Measurements from ENCODE around the gene PLXNB2. TPM values are rescaled to one million over a fixed set of nuclear protein-coding genes. Genes with fewer than 3 reads are reported as not detected.

The PLXNB2 gene
- 10 to 100 TPM in 2 of 3 donors, 1 to 10 TPM in 1; 6.0 to 34.7 (median 18.9) TPM for total RNA-seq
- total RNA-seq (2013), result 11.1 TPM

- Histone ChIP-seq H3K9me3 (ENCODE audit: control insufficient read depth, insufficient read depth, low read length) (no peaks in the 10 kb centered on the region), H3K4me1 (ENCODE audit: control insufficient read depth, insufficient read depth, low read length) (peaks cover 63% of the 10 kb centered on the region), H3K4me3 (ENCODE audit: low read length) (peak within 1 kb of the TSS; percentile 29), H3K27ac (ENCODE audit: low read length) (no peak within 1 kb of the TSS), H3K27me3 (ENCODE audit: control insufficient read depth, insufficient read depth, low read length) (peaks cover 15% of the 10 kb centered on the region), H3K36me3 (ENCODE audit: control insufficient read depth, insufficient read depth, low read length) (no peaks in the 10 kb centered on the region)
- H3K4me3 Mint-ChIP-seq, result peak within 1 kb of the TSS; percentile 13
- peaks cover 0 to 9% of the 10 kb centered on the region in 2 donors for H3K4me1 Mint-ChIP-seq
- H3K36me3 Mint-ChIP-seq, result no peaks in the 10 kb centered on the region
- DNase-seq (peak in 1 of 2 donors; percentile 55), ATAC-seq (peak in 2 of 3 donors; percentile 51 to 62)
- no peak within 1 kb of the TSS for H3K27ac Mint-ChIP-seq
- TF ChIP-seq CTCF (IDR thresholded peaks at IDR 0.05), result no peak
- no peaks in the 10 kb centered on the region for H3K9me3 Mint-ChIP-seq
- intact Hi-C loops (cut with micrococcal nuclease), result no loop called here
- peaks cover 6 to 23% of the 10 kb centered on the region in 2 donors for H3K27me3 Mint-ChIP-seq (ENCODE audit: low read depth in 2 of 2)
- 1% methylated on average over 104 of the region's 105 CpGs for WGBS (ENCODE audit: insufficient coverage)
Measured at GRCh38 chr22:50306753-50307749, at the start of gene PLXNB2. PLXNB2 (minus strand) TSS chr22:50307646; CDS start chr22:50290584, 17,062 bp downstream.

GRCh38 chr22:50357222-50357621 is 49.8 kb upstream of the PLXNB2 start:
- no peak for TF ChIP-seq CTCF (IDR thresholded peaks at IDR 0.05)
- peaks cover 14% of the 10 kb centered on the region for H3K36me3 ChIP-seq (ENCODE audit: control insufficient read depth, insufficient read depth, low read length)
- ATAC-seq (no peak), DNase-seq (no peak)
- no peak overlapping the region for H3K4me3 Mint-ChIP-seq
- no peaks in the 10 kb centered on the region for H3K36me3 Mint-ChIP-seq
- peak overlapping the region; percentile 7 for H3K27ac Mint-ChIP-seq
- no peak overlapping the region for H3K27ac ChIP-seq (ENCODE audit: low read length)
- WGBS (ENCODE audit: insufficient coverage), result no CpG with 5 or more reads among the region's 1 CpG
- H3K4me3 ChIP-seq (ENCODE audit: low read length), result no peak overlapping the region
- no peaks in the 10 kb centered on the region for H3K27me3 ChIP-seq (ENCODE audit: control insufficient read depth, insufficient read depth, low read length)
- no peaks in the 10 kb centered on the region for H3K27me3 Mint-ChIP-seq (ENCODE audit: low read depth in 2 of 2)
- peaks cover 18% of the 10 kb centered on the region for H3K4me1 ChIP-seq (ENCODE audit: control insufficient read depth, insufficient read depth, low read length)
- intact Hi-C loops (cut with micrococcal nuclease), result no loop called here
- peaks cover 21 to 36% of the 10 kb centered on the region in 2 donors for H3K4me1 Mint-ChIP-seq
- H3K9me3 ChIP-seq (ENCODE audit: control insufficient read depth, insufficient read depth, low read length), result no peaks in the 10 kb centered on the region
- H3K9me3 Mint-ChIP-seq, result no peaks in the 10 kb centered on the region

- ATAC-seq, result no peak
- peaks cover 13% of the 10 kb centered on the region for H3K36me3 ChIP-seq (ENCODE audit: control insufficient read depth, insufficient read depth, low read length)
- no peaks in the 10 kb centered on the region for H3K36me3 Mint-ChIP-seq
- peaks cover 8% of the 10 kb centered on the region for H3K4me1 ChIP-seq (ENCODE audit: control insufficient read depth, insufficient read depth, low read length)
- TF ChIP-seq CTCF (IDR thresholded peaks at IDR 0.05), result no peak
- H3K9me3 Mint-ChIP-seq, result no peaks in the 10 kb centered on the region
- no peaks in the 10 kb centered on the region for H3K27me3 Mint-ChIP-seq (ENCODE audit: low read depth in 2 of 2)
- H3K4me1 Mint-ChIP-seq, result peaks cover 11 to 26% of the 10 kb centered on the region in 2 donors
- 95% methylated on average over 7 of the region's 8 CpGs for WGBS (ENCODE audit: insufficient coverage)
- H3K4me3 Mint-ChIP-seq, result no peak overlapping the region
- intact Hi-C loops (cut with micrococcal nuclease), result no loop called here
- no peak overlapping the region for H3K4me3 ChIP-seq (ENCODE audit: low read length)
- DNase-seq, result no peak
- H3K27me3 ChIP-seq (ENCODE audit: control insufficient read depth, insufficient read depth, low read length), result no peaks in the 10 kb centered on the region
- no peak overlapping the region for H3K27ac ChIP-seq (ENCODE audit: low read length)
- no peaks in the 10 kb centered on the region for H3K9me3 ChIP-seq (ENCODE audit: control insufficient read depth, insufficient read depth, low read length)
- H3K27ac Mint-ChIP-seq, result no peak overlapping the region
Measured at GRCh38 chr22:50356186-50356585, 48.7 kb upstream of the PLXNB2 start.

Data from natural killer cell (primary cell).